Coronary artery (tissue), 2 donors: ENCODE measurements around the gene INTS14.

Experiments used
- DNase-seq: peaks from one replicate; pipeline ENCODE4 v3.0.0-alpha.2; 2017; ENCODE audit warnings: low spot score
- H3K27ac ChIP-seq, 2 donors: fragments of 200-600 bp; sonication (generic); one replicate each; pipeline ENCODE4 v1.5.1; 2016 to 2019
- H3K4me3 ChIP-seq: fragments of 200-600 bp; sonication (generic); 2 replicates; pipeline ENCODE4 v1.5.1; 2016; ENCODE audit warnings: mild to moderate bottlenecking, moderate library complexity
- TF ChIP-seq, protein P1 (sequence below): fragments of 200-600 bp; sonication (generic); IDR thresholded peaks from one replicate; pipeline ENCODE4 v1.5.1; 2019; ENCODE audit warnings: antibody characterized with exemption

INTS14 gene

DNA sequence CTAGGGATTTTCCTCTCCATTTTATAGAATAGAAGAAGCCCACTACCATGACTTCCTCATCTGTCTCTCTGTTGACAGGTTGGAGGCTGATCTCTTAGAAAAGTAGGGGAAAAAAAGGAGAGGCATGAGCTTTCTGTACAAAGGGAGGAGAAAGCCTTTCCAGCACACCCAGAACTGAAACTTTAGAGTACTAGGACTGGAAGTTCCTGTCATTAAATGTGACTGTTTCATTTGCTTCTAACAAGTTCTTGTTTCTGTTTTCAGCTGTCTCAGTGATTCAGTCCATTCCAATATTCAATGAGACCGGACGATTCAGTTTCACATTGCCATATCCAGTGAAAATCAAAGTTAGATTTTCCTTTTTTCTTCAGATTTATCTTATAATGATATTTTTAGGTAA, 39.0 kb downstream of the INTS14 start:
- no peak for DNase-seq
- H3K27ac ChIP-seq, result no peak overlapping the region
- no peak overlapping the region for H3K4me3 ChIP-seq
- TF ChIP-seq, protein P1, sequence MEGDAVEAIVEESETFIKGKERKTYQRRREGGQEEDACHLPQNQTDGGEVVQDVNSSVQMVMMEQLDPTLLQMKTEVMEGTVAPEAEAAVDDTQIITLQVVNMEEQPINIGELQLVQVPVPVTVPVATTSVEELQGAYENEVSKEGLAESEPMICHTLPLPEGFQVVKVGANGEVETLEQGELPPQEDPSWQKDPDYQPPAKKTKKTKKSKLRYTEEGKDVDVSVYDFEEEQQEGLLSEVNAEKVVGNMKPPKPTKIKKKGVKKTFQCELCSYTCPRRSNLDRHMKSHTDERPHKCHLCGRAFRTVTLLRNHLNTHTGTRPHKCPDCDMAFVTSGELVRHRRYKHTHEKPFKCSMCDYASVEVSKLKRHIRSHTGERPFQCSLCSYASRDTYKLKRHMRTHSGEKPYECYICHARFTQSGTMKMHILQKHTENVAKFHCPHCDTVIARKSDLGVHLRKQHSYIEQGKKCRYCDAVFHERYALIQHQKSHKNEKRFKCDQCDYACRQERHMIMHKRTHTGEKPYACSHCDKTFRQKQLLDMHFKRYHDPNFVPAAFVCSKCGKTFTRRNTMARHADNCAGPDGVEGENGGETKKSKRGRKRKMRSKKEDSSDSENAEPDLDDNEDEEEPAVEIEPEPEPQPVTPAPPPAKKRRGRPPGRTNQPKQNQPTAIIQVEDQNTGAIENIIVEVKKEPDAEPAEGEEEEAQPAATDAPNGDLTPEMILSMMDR, result no peak

- TF ChIP-seq, protein P1, result no peak
- no peak overlapping the region for H3K27ac ChIP-seq
- no peak for DNase-seq
- H3K4me3 ChIP-seq, result no peak overlapping the region
Measured at GRCh38 chr15:65569728-65570127, 41.2 kb downstream of the INTS14 start.

GRCh38 chr15:65561934-65562333, 49.0 kb downstream of the INTS14 start:
- TF ChIP-seq, protein P1, result no peak
- Histone ChIP-seq H3K27ac (no peak overlapping the region), H3K4me3 (no peak overlapping the region)
- no peak for DNase-seq

DNA sequence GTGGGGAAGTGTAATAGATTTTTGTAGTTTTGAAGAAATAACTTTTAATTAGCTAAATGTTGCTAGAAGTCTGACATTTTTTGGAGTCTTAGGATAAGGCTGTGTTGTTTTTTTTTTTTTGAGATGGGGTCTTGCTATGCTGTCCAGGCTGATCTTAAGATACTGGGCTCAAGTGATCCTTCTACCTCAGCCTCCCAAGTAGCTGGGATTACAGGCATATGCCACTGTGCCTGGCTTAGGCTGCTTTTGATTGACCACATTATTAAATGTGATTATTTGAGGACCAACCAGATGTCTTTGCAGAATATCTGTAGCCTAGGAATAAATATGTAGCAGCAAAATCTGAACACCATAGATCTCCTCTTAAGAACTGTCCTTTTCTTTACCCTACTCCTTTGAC, 51.0 kb downstream of the INTS14 start:
- Histone ChIP-seq H3K27ac (no peak overlapping the region), H3K4me3 (no peak overlapping the region)
- DNase-seq, result no peak
- TF ChIP-seq, protein P1, result no peak

GRCh38 chr15:65558997-65559760, 51.8 kb downstream of the INTS14 start:
- TF ChIP-seq, protein P1, result no peak
- Histone ChIP-seq H3K4me3 (no peak overlapping the region), H3K27ac (no peak overlapping the region)
- no peak for DNase-seq

GRCh38 chr15:65558336-65558735, 52.6 kb downstream of the INTS14 start:
- Histone ChIP-seq H3K27ac (no peak overlapping the region), H3K4me3 (no peak overlapping the region)
- DNase-seq, result no peak
- TF ChIP-seq, protein P1, result no peak

- Histone ChIP-seq H3K27ac (no peak overlapping the region), H3K4me3 (no peak overlapping the region)
- TF ChIP-seq, protein P1, result no peak
- DNase-seq, result no peak
Measured at GRCh38 chr15:65556622-65557021, 54.3 kb downstream of the INTS14 start.
